Measurements from ENCODE around the gene KRT32. TPM values are rescaled to one million over a fixed set of nuclear protein-coding genes. Genes with fewer than 3 reads are reported as not detected.

KRT32 gene
- total and polyA plus RNA-seq, 9 of the 15 experiments (the other 6 are each of a cell fraction or from before 2014, with no cell fraction given), result not detected

- no peak for TF ChIP-seq USF2 (CRISPR knock-in tag; IDR thresholded peaks at IDR 0.05)
- peak; percentile 87 for TF ChIP-seq NFYB (IDR thresholded peaks at IDR 0.05; ENCODE audit: extremely low read depth, insufficient read length)
- no peak for TF ChIP-seq ZNF134 (CRISPR knock-in tag; conservative IDR thresholded peaks at IDR 0.05)
- no peak for TF ChIP-seq ZKSCAN8 (CRISPR knock-in tag; IDR thresholded peaks at IDR 0.05)
- peak; percentile 36; the same call in 1 of the 2 replicates for TF ChIP-seq KLF6 (CRISPR knock-in tag; IDR thresholded peaks at IDR 0.05; ENCODE audit: borderline replicate concordance)
- TF ChIP-seq ZNF583 (CRISPR knock-in tag; IDR thresholded peaks at IDR 0.05), result peak; percentile 31; the same call in 1 of the 2 replicates
- TF ChIP-seq CREB3L1 (IDR thresholded peaks at IDR 0.05; ENCODE audit: borderline replicate concordance, low read depth), result no peak
- peak; percentile 38 to 39; a peak in 1 of 4 replicates for TF ChIP-seq MAZ (CRISPR knock-in tag; conservative IDR thresholded peaks at IDR 0.05 in 1 of 2, IDR thresholded peaks at IDR 0.05 in 1 of 2)
- TF ChIP-seq STAT5A (IDR thresholded peaks at IDR 0.05; ENCODE audit: borderline replicate concordance, low read length), result no peak
- no peak for TF ChIP-seq EWSR1 (IDR thresholded peaks at IDR 0.05; ENCODE audit: borderline replicate concordance, low read depth, partially characterized antibody)
- peak; percentile 86 for TF ChIP-seq KLF1 (tag; IDR thresholded peaks at IDR 0.05)
- no peak for TF ChIP-seq ZNF436 (CRISPR knock-in tag; IDR thresholded peaks at IDR 0.05)
- TF ChIP-seq RCOR1 (IDR thresholded peaks at IDR 0.05; ENCODE audit: borderline replicate concordance in 1 of 2, low read depth in 2 of 2, low read length in 2 of 2), result peak in 1 of 2 experiments; percentile 57; a peak in 2 of 4 replicates
- TF ChIP-seq MEF2A (IDR thresholded peaks at IDR 0.05; ENCODE audit: control insufficient read depth, low read depth, low read length), result no peak
- 0 out of 2 replicates have a peak, but pooled peaks have one; percentile 34 for TF ChIP-seq SMAD4 (CRISPR knock-in tag; conservative IDR thresholded peaks at IDR 0.05)
- no peak for TF ChIP-seq IRF1 (CRISPR knock-in tag; IDR thresholded peaks at IDR 0.05; ENCODE audit: borderline replicate concordance)
- TF ChIP-seq NR2C2 (CRISPR knock-in tag; IDR thresholded peaks at IDR 0.05), result no peak
- TF ChIP-seq NR2C2 (tag; IDR thresholded peaks at IDR 0.05), result peak; percentile 16; the same call in 1 of the 2 replicates
- TF ChIP-seq NFATC3 (IDR thresholded peaks at IDR 0.05), result no peak
- no peak for TF ChIP-seq ELF1 (tag; IDR thresholded peaks at IDR 0.05)
- TF ChIP-seq ARID1B (IDR thresholded peaks at IDR 0.05), result peak; percentile 36
- TF ChIP-seq ZNF592 (IDR thresholded peaks at IDR 0.05), result peak; percentile 62
- TF ChIP-seq CREM (IDR thresholded peaks at IDR 0.05; ENCODE audit: low read depth), result peak; percentile 31; the same call in 1 of the 2 replicates
These were observed 43.9 kb upstream of the KRT32 start (continued) for GRCh38 chr17:41511116-41511515.
